SU-DHL-6 (cell line): Measurements from ENCODE around the gene VIM.

Experiments
- EZH2phosphoT487 ChIP-seq: fragments of 200-600 bp; sonication (generic), shearing (Covaris generic); conservative IDR thresholded peaks from 2 replicates; pipeline ENCODE4 v1.6.1; 2018; ENCODE audit warnings: mild to moderate bottlenecking, antibody characterized with exemption, low read length, moderate library complexity, mixed read lengths
- TF ChIP-seq, protein P1 (sequence below): fragments of 200-600 bp; sonication (generic); IDR thresholded peaks from one replicate; pipeline ENCODE4 v1.5.1; 2017; ENCODE audit warnings: antibody characterized with exemption, mild to moderate bottlenecking, low read length, moderate library complexity; ENCODE audit not compliant: insufficient read depth, poor library complexity, severe bottlenecking

DNA sequence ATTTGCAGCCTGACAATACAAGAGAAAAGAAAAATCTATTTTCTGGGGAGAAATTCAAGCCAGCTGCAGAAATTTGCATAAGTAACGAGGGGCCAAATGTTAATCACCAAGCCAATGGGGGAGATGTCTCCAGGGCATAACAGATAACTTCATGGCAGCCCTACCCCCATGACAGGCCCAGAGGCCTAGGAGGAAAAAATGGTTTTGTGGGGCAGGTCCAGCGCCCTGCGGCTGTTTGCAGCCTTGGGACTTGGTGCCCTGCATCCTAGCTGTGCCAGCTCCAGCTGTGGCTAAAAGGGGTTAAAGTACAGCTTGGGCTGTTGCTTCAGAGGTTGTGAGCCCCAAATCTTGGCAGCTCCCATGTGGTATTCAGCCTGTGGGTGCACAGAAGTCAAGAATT is 54.3 kb downstream of the VIM start:
- TF ChIP-seq, protein P1, sequence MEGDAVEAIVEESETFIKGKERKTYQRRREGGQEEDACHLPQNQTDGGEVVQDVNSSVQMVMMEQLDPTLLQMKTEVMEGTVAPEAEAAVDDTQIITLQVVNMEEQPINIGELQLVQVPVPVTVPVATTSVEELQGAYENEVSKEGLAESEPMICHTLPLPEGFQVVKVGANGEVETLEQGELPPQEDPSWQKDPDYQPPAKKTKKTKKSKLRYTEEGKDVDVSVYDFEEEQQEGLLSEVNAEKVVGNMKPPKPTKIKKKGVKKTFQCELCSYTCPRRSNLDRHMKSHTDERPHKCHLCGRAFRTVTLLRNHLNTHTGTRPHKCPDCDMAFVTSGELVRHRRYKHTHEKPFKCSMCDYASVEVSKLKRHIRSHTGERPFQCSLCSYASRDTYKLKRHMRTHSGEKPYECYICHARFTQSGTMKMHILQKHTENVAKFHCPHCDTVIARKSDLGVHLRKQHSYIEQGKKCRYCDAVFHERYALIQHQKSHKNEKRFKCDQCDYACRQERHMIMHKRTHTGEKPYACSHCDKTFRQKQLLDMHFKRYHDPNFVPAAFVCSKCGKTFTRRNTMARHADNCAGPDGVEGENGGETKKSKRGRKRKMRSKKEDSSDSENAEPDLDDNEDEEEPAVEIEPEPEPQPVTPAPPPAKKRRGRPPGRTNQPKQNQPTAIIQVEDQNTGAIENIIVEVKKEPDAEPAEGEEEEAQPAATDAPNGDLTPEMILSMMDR, result no peak
- no peak for TF ChIP-seq EZH2phosphoT487
